Adrenal gland (tissue), 12 donors: ENCODE results near the gene PPP6R2. TPM values are rescaled to one million over a fixed set of nuclear protein-coding genes. Genes with fewer than 3 reads are reported as not detected.

Source experiments
- DNase-seq, 7 donors: peaks; one replicate each; pipeline ENCODE4 v3.0.0-alpha.2; 2019 to 2020
- H3K27ac ChIP-seq, 5 donors: fragments of 200-600 bp; sonication (generic) in 4 of 5; 1 replicate in 3 of 5; 2 replicates in 2 of 5; pipeline versions ENCODE4 v1.5.1 to v1.8.0; 2016 to 2020; ENCODE audit warnings: mild to moderate bottlenecking in 1 of 5
- H3K27me3 ChIP-seq: fragments of 200-600 bp; 2 replicates; pipeline ENCODE4 v1.8.0; 2021
- H3K36me3 ChIP-seq, 2 donors: fragments of 200-600 bp; replicated peaks in 1 of 2; 1 replicate in 1 of 2; 2 replicates in 1 of 2; pipeline versions ENCODE4 v1.5.1 to v1.8.0; 2018 to 2022
- H3K4me1 ChIP-seq, 2 donors: fragments of 200-600 bp; replicated peaks in 1 of 2; 1 replicate in 1 of 2; 2 replicates in 1 of 2; pipeline versions ENCODE4 v1.5.1 to v1.8.0; 2018 to 2021
- H3K4me3 ChIP-seq, 4 donors: fragments of 200-600 bp; sonication (generic) in 3 of 4; one replicate each; pipeline ENCODE4 v1.5.1; 2016 to 2018
- H3K9me3 ChIP-seq, 3 donors: fragments of 200-600 bp; sonication (generic) in 1 of 3; replicated peaks in 1 of 3; 1 replicate in 2 of 3; 2 replicates in 1 of 3; pipeline versions ENCODE4 v1.5.1 to v1.8.0; 2016 to 2021
- CTCF ChIP-seq, 6 experiments: fragments of 450-650 bp in 4 of 6; fragments of 200-600 bp in 2 of 6; sonication (generic) in 1 of 6; IDR thresholded peaks; 1 replicate in 5 of 6; 2 replicates in 1 of 6; pipeline versions ENCODE4 v1.5.1 to v1.8.0; 2016 to 2021; ENCODE audit warnings: antibody characterized with exemption in 6 of 6, mild to moderate bottlenecking in 2 of 6, moderate library complexity in 1 of 6
- POLR2A ChIP-seq, 2 donors: fragments of 450-650 bp; IDR thresholded peaks; one replicate each; pipeline ENCODE4 v1.6.1; 2017; ENCODE audit warnings: antibody characterized with exemption in 2 of 2, mild to moderate bottlenecking in 2 of 2, moderate library complexity in 1 of 2
- WGBS, 4 donors: extraction: QIAGEN DNeasy Blood & Tissue Kit in 2 of 4; methylation state at CpG; one replicate each; pipeline versions ENCODE4 v1.1.5 to v1.1.7; 2013 to 2017; 5-methylcytosine and 5-hydroxymethylcytosine counted together
- intact Hi-C, 2 donors: fragments of 100-400 bp; cut with DNase I; formaldehyde crosslinking; loops; one replicate each; pipeline versions ENCODE4 v1.14.1 to v1.15.0; 2022 to 2023
- polyA plus RNA-seq, 3 donors: library from polyadenylated mRNA; stranded (reverse); fragments of 200-250 nt in 2 of 3; fragments of 350-450 nt in 1 of 3; fragmentation: Illumina TruSeq in 1 of 3; extraction: RNeasy Lipid Tissue Mini Kit (QIAGEN cat#74804) in 1 of 3; gene quantifications; one replicate each; pipeline ENCODE4 v1.2.3, GENCODE V29; 2013 to 2014
- total RNA-seq, 9 donors: library from RNA; depleted of rRNA in 4 of 9; stranded (reverse); fragments of >200 nt in 4 of 9; fragments of 120-200 nt in 1 of 9; fragmentation: NEBNext Ultra II Directional in 1 of 9; extraction: Animal tissue kit (Norgen Biotek cat#: 25700) in 1 of 9; gene quantifications; one replicate each; pipeline versions ENCODE4 v1.1.0 to v1.2.4, GENCODE V29; 2013 to 2023
- donor health status: healthy with polysubstance abuse.
- donor health status: Bipolar disorder and iron deficiency.
- donor health status: DM: yes; HTN: yes; CAD: no.
- donor health status: DM: no; HTN: no; CAD: no.
- donor health status: DM: no; HTN: no; CAD: no.
- donor health status: DM: yes; HTN: yes; CAD: no.

The PPP6R2 gene
- total and polyA plus RNA-seq, 12 donors: 19.6 to 129 (median 73.0) TPM

- Histone ChIP-seq H3K4me1 (peaks cover 68 to 73% of the 10 kb centered on the region in 2 donors), H3K27me3 (no peaks in the 10 kb centered on the region), H3K27ac (peak overlapping the region; percentile 84 to 97 (median 94)), H3K4me3 (peak overlapping the region; percentile 62 to 99 (median 77)), H3K9me3 (no peaks in the 10 kb centered on the region), H3K36me3 (no peaks in the 10 kb centered on the region)
- peak; percentile 91 to 98 (median 97) for DNase-seq
- TF ChIP-seq CTCF (IDR thresholded peaks at IDR 0.05): no peak
- peak in 1 of 2 donors; percentile 74 for TF ChIP-seq POLR2A (IDR thresholded peaks at IDR 0.05)
- 0 to 4% (median 2%) methylated on average over 5 to 21 of the region's 21 CpGs for WGBS, 4 donors
- intact Hi-C loops: no loop called here
These were observed 37.1 kb upstream of the PPP6R2 start for GRCh38 chr22:50305923-50306566.

GRCh38 chr22:50306753-50307749 lies 36.1 kb upstream of the PPP6R2 start, which contains the start of gene PLXNB2:
TSS of gene PLXNB2 (minus strand) at chr22:50307646. CDS start at chr22:50290584, 17,062 bp downstream.
- Histone ChIP-seq H3K36me3 (no peaks in the 10 kb centered on the region), H3K27me3 (no peaks in the 10 kb centered on the region), H3K4me1 (peaks cover 60 to 63% of the 10 kb centered on the region in 2 donors), H3K27ac (peak within 1 kb of the TSS; percentile 90 to 97 (median 94)), H3K4me3 (peak within 1 kb of the TSS; percentile 62 to 99 (median 77)), H3K9me3 (no peaks in the 10 kb centered on the region)
- peak; percentile 81 to 89 (median 85) for DNase-seq
- TF ChIP-seq POLR2A (IDR thresholded peaks at IDR 0.05): peak; percentile 45 to 48
- no peak for TF ChIP-seq CTCF (IDR thresholded peaks at IDR 0.05)
- intact Hi-C loops: no loop called here
- 0 to 1% (median 0%) methylated on average over 6 to 102 of the region's 105 CpGs; no CpG with 5 or more reads in 1 of the 4 donors for WGBS, 4 donors

GRCh38 chr22:50307890-50308596 lies 35.1 kb upstream of the PPP6R2 start:
- intact Hi-C loops: no loop called here
- DNase-seq: no peak
- no peak for TF ChIP-seq CTCF (IDR thresholded peaks at IDR 0.05)
- TF ChIP-seq POLR2A (IDR thresholded peaks at IDR 0.05): no peak
- no peaks in the 10 kb centered on the region for H3K9me3 ChIP-seq
- H3K4me3 ChIP-seq: peak overlapping the region in 1 of 4 donors; percentile 13
- no peaks in the 10 kb centered on the region for H3K27me3 ChIP-seq
- WGBS, 4 donors: 17 to 34% (median 26%) methylated on average over 9 to 18 of the region's 19 CpGs
- peak overlapping the region; percentile 69 to 97 (median 85) for H3K27ac ChIP-seq
- no peaks in the 10 kb centered on the region for H3K36me3 ChIP-seq
- peaks cover 50 to 53% of the 10 kb centered on the region in 2 donors for H3K4me1 ChIP-seq
